ENCODE results near the gene CARNS1. TPM values are rescaled to one million over a fixed set of nuclear protein-coding genes. Genes with fewer than 3 reads are reported as not detected.

The CARNS1 gene
- total RNA-seq, 2 experiments from 2014 or later = 0.76 to 1.1 TPM

- CTCF ChIA-PET = interaction anchor here (1.4 to 3.2 kb wide), 5 partner anchors 17 to 59 kb away, joined by 4 to 19 read pairs (median 7); partner anchors contain the start of genes PTPRCAP and RPS6KB2
- Mint-ChIP-seq H3K27me3 (peaks cover 4% of the 10 kb centered on the region), H3K36me3 (ENCODE audit: low read depth) (peaks cover 67% of the 10 kb centered on the region), H3K4me1 (peaks cover 78% of the 10 kb centered on the region), H3K4me3 (peak overlapping the region; percentile 85), H3K9me3 (no peaks in the 10 kb centered on the region), H3K27ac (peak overlapping the region; percentile 99)
- peak; percentile 54 for DNase-seq
- POLR2A ChIA-PET = interaction anchor here (0.6 to 3.5 kb wide), 23 partner anchors 8 to 155 kb away, joined by 3 to 91 read pairs (median 6); partner anchors contain the start of genes AIP, ANKRD13D, CLCF1 and CORO1B
Observed at GRCh38 chr11:67408437-67409200, 6.9 kb upstream of the CARNS1 start.

DNA sequence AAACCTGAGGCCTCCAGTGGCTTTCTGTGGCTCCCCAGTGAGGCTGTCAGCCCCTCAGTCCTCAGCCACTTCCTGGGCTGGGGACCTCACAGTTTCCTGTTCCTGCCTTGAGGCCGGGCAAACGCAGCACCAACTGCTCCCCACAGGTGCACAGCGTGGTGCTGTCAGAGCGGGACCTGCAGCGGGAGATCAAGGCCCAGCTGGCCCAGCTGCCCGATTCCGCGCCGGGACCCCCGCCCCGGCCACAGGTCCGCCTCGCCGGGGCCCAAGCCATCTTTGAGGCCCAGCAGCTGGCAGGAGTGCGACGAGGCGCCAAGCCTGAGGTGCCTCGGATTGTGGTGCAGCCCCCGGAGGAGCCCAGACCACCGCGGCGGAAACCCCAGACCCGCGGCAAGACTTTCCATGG lies 6.2 kb upstream of the CARNS1 start:
- peak; percentile 90 for DNase-seq
- ChIA-PET POLR2A (interaction anchor here (0.6 to 3.5 kb wide), 20 partner anchors 9 to 156 kb away, joined by 3 to 91 read pairs (median 8); partner anchors contain the start of genes AIP, ANKRD13D, PITPNM1 and POLD4), CTCF (interaction anchor here (0.6 to 3.2 kb wide), 5 partner anchors 10 to 59 kb away, joined by 3 to 19 read pairs (median 7); partner anchors contain the start of genes PTPRCAP and RPS6KB2)
- H3K27ac Mint-ChIP-seq = peak overlapping the region; percentile 99
- peaks cover 4% of the 10 kb centered on the region for H3K27me3 Mint-ChIP-seq
- H3K4me3 Mint-ChIP-seq = peak overlapping the region; percentile 85
- peaks cover 64% of the 10 kb centered on the region for H3K36me3 Mint-ChIP-seq (ENCODE audit: low read depth)
- no peaks in the 10 kb centered on the region for H3K9me3 Mint-ChIP-seq
- H3K4me1 Mint-ChIP-seq = peaks cover 77% of the 10 kb centered on the region

- DNase-seq = no peak
- Mint-ChIP-seq H3K27me3 (peaks cover 4% of the 10 kb centered on the region), H3K4me3 (peak overlapping the region; percentile 84), H3K4me1 (peaks cover 77% of the 10 kb centered on the region), H3K9me3 (no peaks in the 10 kb centered on the region), H3K36me3 (ENCODE audit: low read depth) (peaks cover 58% of the 10 kb centered on the region), H3K27ac (peak overlapping the region; percentile 92)
- ChIA-PET POLR2A (interaction anchor here (1.2 to 3.5 kb wide), 7 partner anchors 9 to 82 kb away, joined by 4 to 91 read pairs (median 17); partner anchors contain the start of genes AIP, PTPRCAP and RAD9A), CTCF (interaction anchor here (0.6 to 1.9 kb wide), 2 partner anchors 10 to 58 kb away, joined by 3 to 7 read pairs; no protein-coding TSS in a partner anchor)
Observed at GRCh38 chr11:67409781-67410368, 5.6 kb upstream of the CARNS1 start.

GRCh38 chr11:67410369-67410831 lies 5.1 kb upstream of the CARNS1 start:
- H3K4me1 Mint-ChIP-seq = peaks cover 76% of the 10 kb centered on the region
- H3K9me3 Mint-ChIP-seq = no peaks in the 10 kb centered on the region
- POLR2A ChIA-PET = interaction anchor here (3.0 to 11.7 kb wide), 4 partner anchors 8 to 27 kb away, joined by 16 to 155 read pairs (median 33); partner anchors contain the start of genes PPP1CA, PTPRCAP, RPS6KB2 and TBC1D10C
- peak overlapping the region; percentile 92 for H3K27ac Mint-ChIP-seq
- H3K27me3 Mint-ChIP-seq = peaks cover 6% of the 10 kb centered on the region
- no peak for DNase-seq
- peak overlapping the region; percentile 84 for H3K4me3 Mint-ChIP-seq
- CTCF ChIA-PET = no interaction called here
- H3K36me3 Mint-ChIP-seq (ENCODE audit: low read depth) = peaks cover 53% of the 10 kb centered on the region

- ChIA-PET CTCF (interaction anchor here (1.6 kb wide), 1 partner anchor 77 kb away, joined by 5 read pairs; no protein-coding TSS in a partner anchor), POLR2A (interaction anchor here (1.2 to 11.7 kb wide), 6 partner anchors 8 to 27 kb away, joined by 4 to 155 read pairs (median 22); partner anchors contain the start of genes PPP1CA, PTPRCAP, RAD9A and RPS6KB2)
- no peak for DNase-seq
- Mint-ChIP-seq H3K4me3 (peak overlapping the region; percentile 32), H3K36me3 (ENCODE audit: low read depth) (peaks cover 47% of the 10 kb centered on the region), H3K27ac (peak overlapping the region; percentile 44), H3K4me1 (peaks cover 73% of the 10 kb centered on the region), H3K9me3 (no peaks in the 10 kb centered on the region), H3K27me3 (peaks cover 9% of the 10 kb centered on the region)
Observed at GRCh38 chr11:67410984-67411784, 4.3 kb upstream of the CARNS1 start.

- ChIA-PET POLR2A (interaction anchor here (1.2 to 11.7 kb wide), 7 partner anchors 9 to 26 kb away, joined by 4 to 155 read pairs (median 16); partner anchors contain the start of genes PPP1CA, PTPRCAP, RAD9A and RPS6KB2), CTCF (interaction anchor here (1.6 to 2.7 kb wide), 2 partner anchors 9 to 77 kb away, joined by 5 to 21 read pairs; partner anchors contain the start of genes PPP1CA and TBC1D10C)
- H3K36me3 Mint-ChIP-seq (ENCODE audit: low read depth) = peaks cover 41% of the 10 kb centered on the region
- H3K27me3 Mint-ChIP-seq = peaks cover 14% of the 10 kb centered on the region
- H3K4me3 Mint-ChIP-seq = no peak overlapping the region
- DNase-seq = no peak
- H3K27ac Mint-ChIP-seq = no peak overlapping the region
- peaks cover 73% of the 10 kb centered on the region for H3K4me1 Mint-ChIP-seq
- no peaks in the 10 kb centered on the region for H3K9me3 Mint-ChIP-seq
Observed at GRCh38 chr11:67411785-67412152, 3.7 kb upstream of the CARNS1 start.

DNA sequence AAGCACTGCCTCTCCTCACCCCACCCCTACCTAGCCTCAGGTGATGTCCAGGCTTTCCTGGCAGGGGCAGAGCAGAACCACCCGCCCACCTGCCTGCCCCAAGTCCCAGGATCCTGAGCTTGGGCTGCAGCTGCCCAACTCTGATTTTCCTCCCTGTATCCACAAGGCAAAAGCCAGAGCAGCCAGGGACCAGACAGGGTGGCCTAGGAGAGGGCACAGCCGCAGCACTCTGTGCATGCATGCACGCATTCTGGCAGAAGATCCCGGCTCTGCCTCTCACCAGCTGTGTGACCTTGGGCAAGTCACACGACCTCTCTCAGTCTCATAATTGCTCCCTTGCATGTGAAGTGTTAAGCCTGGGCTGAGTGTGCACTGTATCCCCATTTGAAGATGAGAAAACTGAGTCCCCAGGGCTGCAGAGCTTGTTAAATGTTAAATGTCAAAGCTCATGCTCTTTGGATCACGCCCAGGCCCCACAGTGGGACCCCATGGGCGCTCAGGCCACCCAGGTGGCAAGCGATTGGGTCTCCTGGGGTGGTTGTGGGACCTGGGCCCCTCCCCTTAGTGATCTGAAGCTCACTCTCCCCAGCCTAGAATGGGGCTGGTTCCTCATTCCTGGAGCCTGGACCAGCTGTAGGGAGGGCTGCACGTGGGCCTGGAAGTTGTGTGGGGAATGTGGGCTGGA lies 2.8 kb upstream of the CARNS1 start:
- Mint-ChIP-seq H3K9me3 (no peaks in the 10 kb centered on the region), H3K4me1 (peaks cover 69% of the 10 kb centered on the region), H3K36me3 (ENCODE audit: low read depth) (peaks cover 33% of the 10 kb centered on the region), H3K27me3 (peaks cover 17% of the 10 kb centered on the region), H3K27ac (no peak overlapping the region), H3K4me3 (no peak overlapping the region)
- ChIA-PET CTCF (interaction anchor here (0.6 to 2.7 kb wide), 4 partner anchors 10 to 76 kb away, joined by 3 to 21 read pairs (median 4); partner anchors contain the start of genes PPP1CA and TBC1D10C), POLR2A (interaction anchor here (1.0 to 11.7 kb wide), 12 partner anchors 8 to 125 kb away, joined by 3 to 155 read pairs (median 4); partner anchors contain the start of genes PPP1CA, PTPRCAP, RAD9A and RPS6KB2)
- no peak for DNase-seq

- Mint-ChIP-seq H3K36me3 (ENCODE audit: low read depth) (peaks cover 26% of the 10 kb centered on the region), H3K4me3 (no peak overlapping the region), H3K4me1 (peaks cover 66% of the 10 kb centered on the region)
Observed at GRCh38 chr11:67413266-67413849, 2.1 kb upstream of the CARNS1 start.

DNA sequence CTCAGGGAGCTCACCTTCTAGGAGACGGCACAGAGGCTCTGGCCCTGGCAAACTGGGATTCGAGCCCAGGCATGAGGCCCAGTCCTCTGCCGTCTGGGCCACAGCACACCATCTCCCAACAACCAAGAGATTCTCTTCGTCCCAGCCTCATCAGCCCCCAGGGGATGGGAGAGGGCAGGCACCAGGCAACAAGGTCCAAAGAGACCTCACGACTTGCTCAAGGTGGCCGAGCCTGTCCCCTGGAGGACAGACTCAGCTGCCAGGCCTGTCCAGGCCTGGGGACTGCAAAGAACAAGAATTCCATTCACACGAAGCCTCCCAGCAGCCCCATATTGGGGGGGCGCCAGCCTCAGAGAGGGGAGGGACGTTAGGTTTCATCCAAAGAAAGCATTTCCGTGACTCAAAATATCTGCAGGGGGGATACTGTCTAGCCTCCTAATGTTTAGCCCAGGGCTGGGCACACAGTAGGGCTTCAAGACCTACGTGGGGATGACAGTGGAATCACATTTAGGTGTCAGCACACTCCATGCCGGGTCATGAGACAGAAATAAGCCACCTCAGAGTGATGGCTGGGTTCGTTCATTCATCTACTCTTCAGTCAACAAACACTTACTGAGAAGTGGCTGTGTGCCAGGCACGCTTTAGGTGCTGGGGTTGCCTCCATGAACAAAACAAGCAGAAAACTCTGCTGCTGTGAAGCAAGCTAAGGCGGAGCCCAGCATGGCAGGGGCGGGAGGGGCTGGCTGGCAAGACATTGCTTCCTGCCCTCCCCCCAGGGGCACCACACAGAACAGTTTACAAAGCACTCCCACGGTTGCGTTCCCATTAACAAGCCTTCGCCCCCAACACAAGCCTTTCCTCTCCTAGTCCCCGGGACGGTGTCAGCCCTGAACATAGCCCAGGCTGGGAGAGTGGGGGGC lies 1.2 kb downstream of the CARNS1 start:
- DNase-seq = peak; percentile 63
- H3K9me3 Mint-ChIP-seq = no peaks in the 10 kb centered on the region
- POLR2A ChIA-PET = interaction anchor here (1.0 to 11.7 kb wide), 8 partner anchors 9 to 68 kb away, joined by 3 to 155 read pairs (median 15); partner anchors contain the start of genes POLD4, PPP1CA, PTPRCAP and RPS6KB2
- peaks cover 17% of the 10 kb centered on the region for H3K27me3 Mint-ChIP-seq
- CTCF ChIA-PET = interaction anchor here (2.5 kb wide), 1 partner anchor 13 kb away, joined by 10 read pairs; the partner anchor contains the start of gene TBC1D10C
- no peaks in the 10 kb centered on the region for H3K36me3 Mint-ChIP-seq (ENCODE audit: low read depth)
- peaks cover 55% of the 10 kb centered on the region for H3K4me1 Mint-ChIP-seq
- peak overlapping the region; percentile 38 for H3K4me3 Mint-ChIP-seq
- peak overlapping the region; percentile 56 for H3K27ac Mint-ChIP-seq

More at GRCh38 chr11:67413266-67413849, 2.1 kb upstream of the CARNS1 start:
- H3K27me3 Mint-ChIP-seq = peaks cover 17% of the 10 kb centered on the region
- H3K27ac Mint-ChIP-seq = no peak overlapping the region
- POLR2A ChIA-PET = interaction anchor here (0.7 to 11.7 kb wide), 13 partner anchors 7 to 125 kb away, joined by 3 to 155 read pairs (median 3); partner anchors contain the start of genes PPP1CA, PTPRCAP, RPS6KB2 and TBC1D10C
- H3K9me3 Mint-ChIP-seq = no peaks in the 10 kb centered on the region
- DNase-seq = no peak
- CTCF ChIA-PET = interaction anchor here (1.6 to 2.7 kb wide), 2 partner anchors 10 to 26 kb away, joined by 4 to 21 read pairs; partner anchors contain the start of genes PPP1CA and TBC1D10C

GRCh38 chr11:67417425-67417824 lies 1.9 kb downstream of the CARNS1 start:
- Mint-ChIP-seq H3K27me3 (peaks cover 17% of the 10 kb centered on the region), H3K9me3 (no peaks in the 10 kb centered on the region), H3K36me3 (ENCODE audit: low read depth) (no peaks in the 10 kb centered on the region), H3K4me1 (peaks cover 47% of the 10 kb centered on the region), H3K4me3 (no peak overlapping the region), H3K27ac (no peak overlapping the region)
- POLR2A ChIA-PET = interaction anchor here (1.0 to 11.7 kb wide), 11 partner anchors 9 to 67 kb away, joined by 3 to 155 read pairs (median 6); partner anchors contain the start of genes AIP, GPR152, POLD4 and PPP1CA
- no peak for DNase-seq
- CTCF ChIA-PET = interaction anchor here (2.0 to 2.5 kb wide), 2 partner anchors 14 to 16 kb away, joined by 10 read pairs; partner anchors contain the start of genes PPP1CA and TBC1D10C

Measured in activated CD4-positive, alpha-beta memory T cell treated with anti-CD3 and anti-CD28 coated beads, Interleukin-2, amount 10 ng/mL, durations not matched to agents 7 days and 5 days (primary cell).